H1 (cell line): Measurements from ENCODE around the gene OLR1. TPM values are rescaled to one million over a fixed set of nuclear protein-coding genes. Genes with fewer than 3 reads are reported as not detected.

ENCODE experiments used
- BCL11A ChIP-seq, 2 experiments: IDR thresholded peaks; one replicate each; pipeline ENCODE4 v1.6.1; 2011; ENCODE audit warnings: low read depth in 2 of 2, low read length in 2 of 2, mild to moderate bottlenecking in 2 of 2
- SIX5 ChIP-seq: IDR thresholded peaks from 2 replicates; pipeline ENCODE4 v1.6.1; 2011; ENCODE audit warnings: mild to moderate bottlenecking, low read depth, low read length
- SP2 ChIP-seq: IDR thresholded peaks from 2 replicates; pipeline ENCODE4 v1.6.1; 2012; ENCODE audit warnings: mild to moderate bottlenecking, low read length, inconsistent platforms
- polyA plus RNA-seq, 7 experiments: library from polyadenylated mRNA; depleted of rRNA in 3 of 7; stranded (reverse) in 5 of 7; unstranded in 2 of 7; fragments of >200 nt in 5 of 7; fragments of 200-250 nt in 2 of 7; gene quantifications; 1 replicate in 5 of 7; 2 replicates in 1 of 7; 4 replicates in 1 of 7; pipeline versions ENCODE4 v1.2.1 to v1.2.3, GENCODE V29; 2011 to 2013; ENCODE audit warnings: missing spikeins in 2 of 7, mixed read lengths in 2 of 7
- total RNA-seq: library from RNA; stranded (reverse); fragmentation: NEBNext Ultra II Directional; extraction: Animal tissue kit (Norgen Biotek cat#: 25700); gene quantifications from 2 replicates; pipeline ENCODE4 v1.2.1, GENCODE V29; 2021
- TF ChIP-seq, protein P1 (sequence below), 3 experiments: IDR thresholded peaks; 1 replicate in 2 of 3; 2 replicates in 1 of 3; pipeline versions ENCODE4 v1.5.1 to v1.6.1; 2011; ENCODE audit warnings: low read length in 3 of 3, mild to moderate bottlenecking in 3 of 3, inconsistent platforms in 2 of 3, low read depth in 1 of 3, moderate library complexity in 1 of 3; ENCODE audit not compliant: insufficient read depth in 1 of 3; ENCODE audit errors: control extremely low read depth in 1 of 3

Gene OLR1
- total and polyA plus RNA-seq, 2 of the 8 experiments (the other 6 are each of a cell fraction or from before 2014, with no cell fraction given): not detected

GRCh38 chr12:10169104-10169503 lies 2.8 kb downstream of the OLR1 start (continued):
- TF ChIP-seq, protein P1, sequence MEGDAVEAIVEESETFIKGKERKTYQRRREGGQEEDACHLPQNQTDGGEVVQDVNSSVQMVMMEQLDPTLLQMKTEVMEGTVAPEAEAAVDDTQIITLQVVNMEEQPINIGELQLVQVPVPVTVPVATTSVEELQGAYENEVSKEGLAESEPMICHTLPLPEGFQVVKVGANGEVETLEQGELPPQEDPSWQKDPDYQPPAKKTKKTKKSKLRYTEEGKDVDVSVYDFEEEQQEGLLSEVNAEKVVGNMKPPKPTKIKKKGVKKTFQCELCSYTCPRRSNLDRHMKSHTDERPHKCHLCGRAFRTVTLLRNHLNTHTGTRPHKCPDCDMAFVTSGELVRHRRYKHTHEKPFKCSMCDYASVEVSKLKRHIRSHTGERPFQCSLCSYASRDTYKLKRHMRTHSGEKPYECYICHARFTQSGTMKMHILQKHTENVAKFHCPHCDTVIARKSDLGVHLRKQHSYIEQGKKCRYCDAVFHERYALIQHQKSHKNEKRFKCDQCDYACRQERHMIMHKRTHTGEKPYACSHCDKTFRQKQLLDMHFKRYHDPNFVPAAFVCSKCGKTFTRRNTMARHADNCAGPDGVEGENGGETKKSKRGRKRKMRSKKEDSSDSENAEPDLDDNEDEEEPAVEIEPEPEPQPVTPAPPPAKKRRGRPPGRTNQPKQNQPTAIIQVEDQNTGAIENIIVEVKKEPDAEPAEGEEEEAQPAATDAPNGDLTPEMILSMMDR (IDR thresholded peaks at IDR 0.05; ENCODE audit: control extremely low read depth in 1 of 3, insufficient read depth in 1 of 3, low read depth in 1 of 3, low read length in 3 of 3): no peak
- TF ChIP-seq BCL11A (IDR thresholded peaks at IDR 0.05; ENCODE audit: low read depth in 2 of 2, low read length in 2 of 2) (no peak), SP2 (no peak), SIX5 (no peak)
